IPS-15b (cell line): ENCODE data around the gene SERPINE1.
A peak's percentile ranks its signal among the peaks of the same experiment; 100 is the strongest.

Experiments
- H3K27me3 ChIP-seq: one replicate; pipeline ENCODE4 v1.6.1; 2013; ENCODE audit warnings: low read length; ENCODE audit not compliant: control insufficient read depth, insufficient read depth
- H3K36me3 ChIP-seq: one replicate; pipeline ENCODE4 v1.6.1; 2013; ENCODE audit warnings: low read length; ENCODE audit not compliant: control insufficient read depth, insufficient read depth
- H3K4me1 ChIP-seq: one replicate; pipeline ENCODE4 v1.6.1; 2013; ENCODE audit warnings: mild to moderate bottlenecking, low read length; ENCODE audit not compliant: control insufficient read depth, insufficient read depth
- H3K4me3 ChIP-seq: one replicate; pipeline ENCODE4 v1.5.1; 2013; ENCODE audit warnings: low read depth, low read length
- H3K9ac ChIP-seq: one replicate; pipeline ENCODE4 v1.6.1; 2013; ENCODE audit warnings: low read depth, mild to moderate bottlenecking, low read length
- H3K9me3 ChIP-seq: one replicate; pipeline ENCODE4 v1.6.1; 2013; ENCODE audit warnings: mild to moderate bottlenecking, low read length; ENCODE audit not compliant: control insufficient read depth, insufficient read depth

Gene SERPINE1

GRCh38 chr7:101153969-101154692 is 27.2 kb downstream of the SERPINE1 start, which contains the start of gene AP1S1:
TSS of gene AP1S1 (plus strand) at chr7:101154476. CDS start at chr7:101154515, 39 bp downstream.
- peak within 1 kb of the TSS; percentile 71 for H3K4me3 ChIP-seq
- peaks cover 22% of the 10 kb centered on the region for H3K4me1 ChIP-seq
- peak within 1 kb of the TSS; percentile 65 for H3K9ac ChIP-seq
- peaks cover 6% of the 10 kb centered on the region for H3K36me3 ChIP-seq
- no peaks in the 10 kb centered on the region for H3K9me3 ChIP-seq
- H3K27me3 ChIP-seq, result no peaks in the 10 kb centered on the region

- peak overlapping the region; percentile 71 for H3K4me3 ChIP-seq
- H3K36me3 ChIP-seq, result peaks cover 6% of the 10 kb centered on the region
These were observed 27.8 kb downstream of the SERPINE1 start for GRCh38 chr7:101154693-101155102.

GRCh38 chr7:101155303-101155702 is 28.4 kb downstream of the SERPINE1 start:
- H3K9me3 ChIP-seq, result no peaks in the 10 kb centered on the region
- peaks cover 24% of the 10 kb centered on the region for H3K4me1 ChIP-seq
- H3K36me3 ChIP-seq, result peaks cover 6% of the 10 kb centered on the region
- H3K27me3 ChIP-seq, result no peaks in the 10 kb centered on the region
- H3K9ac ChIP-seq, result peak overlapping the region; percentile 65
- peak overlapping the region; percentile 71 for H3K4me3 ChIP-seq

More at GRCh38 chr7:101154693-101155102, 27.8 kb downstream of the SERPINE1 start:
- Histone ChIP-seq H3K4me1 (peaks cover 22% of the 10 kb centered on the region), H3K27me3 (no peaks in the 10 kb centered on the region), H3K9ac (peak overlapping the region; percentile 65), H3K9me3 (no peaks in the 10 kb centered on the region)

GRCh38 chr7:101156277-101156676 is 29.4 kb downstream of the SERPINE1 start:
- H3K4me3 ChIP-seq, result no peak overlapping the region
- H3K9ac ChIP-seq, result no peak overlapping the region
- H3K4me1 ChIP-seq, result peaks cover 28% of the 10 kb centered on the region

GRCh38 chr7:101156866-101157589 is 30.1 kb downstream of the SERPINE1 start:
- Histone ChIP-seq H3K4me1 (peaks cover 31% of the 10 kb centered on the region), H3K36me3 (peaks cover 6% of the 10 kb centered on the region), H3K9me3 (no peaks in the 10 kb centered on the region), H3K4me3 (no peak overlapping the region), H3K27me3 (no peaks in the 10 kb centered on the region), H3K9ac (no peak overlapping the region)

More at GRCh38 chr7:101156277-101156676, 29.4 kb downstream of the SERPINE1 start:
- Histone ChIP-seq H3K36me3 (peaks cover 6% of the 10 kb centered on the region), H3K9me3 (no peaks in the 10 kb centered on the region), H3K27me3 (no peaks in the 10 kb centered on the region)

GRCh38 chr7:101159696-101160674 is 33.1 kb downstream of the SERPINE1 start:
- no peak overlapping the region for H3K9ac ChIP-seq
- H3K36me3 ChIP-seq, result peaks cover 6% of the 10 kb centered on the region
- peaks cover 10% of the 10 kb centered on the region for H3K27me3 ChIP-seq
- no peak overlapping the region for H3K4me3 ChIP-seq
- H3K4me1 ChIP-seq, result peaks cover 33% of the 10 kb centered on the region
- H3K9me3 ChIP-seq, result no peaks in the 10 kb centered on the region

- Histone ChIP-seq H3K36me3 (peaks cover 6% of the 10 kb centered on the region), H3K27me3 (peaks cover 13% of the 10 kb centered on the region), H3K9ac (no peak overlapping the region), H3K4me3 (no peak overlapping the region), H3K9me3 (no peaks in the 10 kb centered on the region), H3K4me1 (peaks cover 26% of the 10 kb centered on the region)
These were observed 34.0 kb downstream of the SERPINE1 start for GRCh38 chr7:101160910-101161309.

- no peak overlapping the region for H3K9ac ChIP-seq
- peaks cover 14% of the 10 kb centered on the region for H3K27me3 ChIP-seq
- no peaks in the 10 kb centered on the region for H3K9me3 ChIP-seq
- peaks cover 6% of the 10 kb centered on the region for H3K36me3 ChIP-seq
- peak overlapping the region; percentile 54 for H3K4me3 ChIP-seq
- H3K4me1 ChIP-seq, result peaks cover 17% of the 10 kb centered on the region
These were observed 35.0 kb downstream of the SERPINE1 start for GRCh38 chr7:101161692-101162471.

GRCh38 chr7:101162551-101163278 is 35.8 kb downstream of the SERPINE1 start:
- H3K9ac ChIP-seq, result no peak overlapping the region

GRCh38 chr7:101163279-101164070 is 36.6 kb downstream of the SERPINE1 start:
- Histone ChIP-seq H3K9me3 (no peaks in the 10 kb centered on the region), H3K36me3 (no peaks in the 10 kb centered on the region), H3K9ac (peak overlapping the region; percentile 54), H3K4me3 (peak overlapping the region; percentile 71), H3K4me1 (peaks cover 22% of the 10 kb centered on the region), H3K27me3 (peaks cover 28% of the 10 kb centered on the region)

More at GRCh38 chr7:101162551-101163278, 35.8 kb downstream of the SERPINE1 start:
- Histone ChIP-seq H3K27me3 (peaks cover 20% of the 10 kb centered on the region), H3K4me1 (peaks cover 14% of the 10 kb centered on the region), H3K9me3 (no peaks in the 10 kb centered on the region), H3K36me3 (peaks cover under 1% of the 10 kb centered on the region), H3K4me3 (peak overlapping the region; percentile 54)
